Measurements from ENCODE around the gene ZFY. TPM values are rescaled to one million over a fixed set of nuclear protein-coding genes. Genes with fewer than 3 reads are reported as not detected.

The ZFY gene
- total RNA-seq, 1 experiment from 2014 or later, result 3.5 TPM

- ATAC-seq, result no peak
- Histone ChIP-seq H3K79me2 (ENCODE audit: insufficient read depth, low read length) (no peaks in the 10 kb centered on the region), H3K4me2 (ENCODE audit: low read length) (no peak overlapping the region), H4K20me1 (ENCODE audit: insufficient read depth) (no peaks in the 10 kb centered on the region), H3K9me2 (ENCODE audit: insufficient read depth) (no peaks in the 10 kb centered on the region), H3K36me3 (ENCODE audit: control insufficient read depth in 1 of 2, insufficient read depth in 2 of 2, low read length in 2 of 2) (no peaks in the 10 kb centered on the region), H2AFZ (ENCODE audit: low read depth, low read length, poor library complexity, severe bottlenecking) (no peak overlapping the region), H3K9me3 (ENCODE audit: control insufficient read depth in 1 of 2, insufficient read depth in 1 of 2, low read depth in 1 of 2, low read length in 2 of 2) (no peaks in the 10 kb centered on the region), H3K27me3 (ENCODE audit: insufficient read depth, low read length) (no peaks in the 10 kb centered on the region), H3K27ac (ENCODE audit: low read depth, low read length) (no peak overlapping the region), H3K4me3 (replicated peaks in 1 of 2; ENCODE audit: low read depth in 1 of 2, low read length in 2 of 2) (no peak overlapping the region), H3K9ac (ENCODE audit: low read length) (no peak overlapping the region), H3K4me1 (ENCODE audit: control insufficient read depth in 1 of 2, insufficient read depth in 2 of 2, low read length in 2 of 2) (no peaks in the 10 kb centered on the region)
- no TSS peak for BruUV-seq (replicated peaks)
- CTCF ChIA-PET, result no interaction called here
- intact Hi-C loops (cut with micrococcal nuclease), result no loop called here
- POLR2A ChIA-PET, result no interaction called here
- TF ChIP-seq SRF (IDR thresholded peaks at IDR 0.05; ENCODE audit: low read depth), result no peak
- no peak for TF ChIP-seq REST (IDR thresholded peaks at IDR 0.05; ENCODE audit: low read depth)
- TF ChIP-seq TCF7L2 (IDR thresholded peaks at IDR 0.05; ENCODE audit: borderline replicate concordance, extremely low read depth, insufficient read depth, insufficient read length), result no peak
- no peak for TF ChIP-seq CBX3 (IDR thresholded peaks at IDR 0.05; ENCODE audit: low read depth)
- no peak for TF ChIP-seq SIN3A (IDR thresholded peaks at IDR 0.05; ENCODE audit: low read depth)
- TF ChIP-seq JUND (IDR thresholded peaks at IDR 0.05), result no peak
- TF ChIP-seq SP1 (IDR thresholded peaks at IDR 0.05; ENCODE audit: low read depth), result no peak
- no peak for TF ChIP-seq YY1 (IDR thresholded peaks at IDR 0.05; ENCODE audit: extremely low read depth, insufficient replicate concordance, low read depth, low read length)
- no peak for TF ChIP-seq POLR2A (IDR thresholded peaks at IDR 0.05; ENCODE audit: borderline replicate concordance, extremely low read depth, insufficient read depth, insufficient read length)
- no peak for TF ChIP-seq EZH2 (IDR thresholded peaks at IDR 0.05)
- no peak for TF ChIP-seq ZBTB33 (IDR thresholded peaks at IDR 0.05; ENCODE audit: extremely low read depth, insufficient replicate concordance, low read length)
- TF ChIP-seq POLR2AphosphoS5 (IDR thresholded peaks at IDR 0.05; ENCODE audit: low read depth, low read length), result no peak
- no peak for TF ChIP-seq FOSL1 (IDR thresholded peaks at IDR 0.05; ENCODE audit: low read depth)
- no peak for TF ChIP-seq ATF3 (IDR thresholded peaks at IDR 0.05)
- TF ChIP-seq CTCF (IDR thresholded peaks at IDR 0.05 in 2 of 3, conservative IDR thresholded peaks at IDR 0.05 in 1 of 3; ENCODE audit: borderline replicate concordance in 1 of 3, insufficient read depth in 1 of 3, low read depth in 2 of 3, low read length in 2 of 3), result no peak
- no peak for TF ChIP-seq CEBPB (IDR thresholded peaks at IDR 0.05; ENCODE audit: low read depth)
- no peak for TF ChIP-seq EZH2phosphoT487 (IDR thresholded peaks at IDR 0.05; ENCODE audit: borderline replicate concordance)
- TF ChIP-seq MAX (IDR thresholded peaks at IDR 0.05), result no peak
- TF ChIP-seq RAD21 (IDR thresholded peaks at IDR 0.05; ENCODE audit: low read depth), result no peak
- no peak for TF ChIP-seq EGR1 (IDR thresholded peaks at IDR 0.05; ENCODE audit: low read depth)
- no peak for DNase-seq (ENCODE audit: low read depth, low spot score)
- RAD21 ChIA-PET (ENCODE audit: low non-redundant PET in 1 of 2, low total read pairs in 2 of 2, uncharacterized antibody in 2 of 2, unreplicated experiment in 2 of 2), result no interaction called here
These were observed 26.9 kb downstream of the ZFY start for GRCh38 chrY:2962061-2962460.

All from HCT116 (cell line).